Progenitor cell of endocrine pancreas (in vitro differentiated cells): Measurements from ENCODE around the gene C16orf74. TPM values are rescaled to one million over a fixed set of nuclear protein-coding genes. Genes with fewer than 3 reads are reported as not detected.

Experiments used
- DNase-seq: peaks from one replicate; pipeline ENCODE4 v3.0.0; 2021; ENCODE audit warnings: low spot score; ENCODE audit not compliant: unreplicated experiment
- H3K27ac Mint-ChIP-seq: 2 replicates; pipeline ENCODE4 v1.8.0; 2021; ENCODE audit warnings: mild to moderate bottlenecking, moderate library complexity, mixed read lengths
- H3K27me3 Mint-ChIP-seq: 2 replicates; pipeline ENCODE4 v1.8.0; 2021; ENCODE audit warnings: mixed read lengths
- H3K36me3 Mint-ChIP-seq: 2 replicates; pipeline ENCODE4 v1.8.0; 2022; ENCODE audit warnings: mixed read lengths; ENCODE audit not compliant: insufficient read depth
- H3K4me1 Mint-ChIP-seq: 2 replicates; pipeline ENCODE4 v1.8.0; 2021; ENCODE audit warnings: low read depth, mixed read lengths
- H3K4me3 Mint-ChIP-seq: 2 replicates; pipeline ENCODE4 v1.8.0; 2021; ENCODE audit warnings: low read depth, mild to moderate bottlenecking, moderate library complexity, mixed read lengths
- H3K9me3 Mint-ChIP-seq: 2 replicates; pipeline ENCODE4 v1.8.0; 2021; ENCODE audit warnings: low read depth, mixed read lengths
- CTCF ChIP-seq: fragments of 200-600 bp; sonication (generic); IDR thresholded peaks from one replicate; pipeline ENCODE4 v1.5.0; 2021; ENCODE audit warnings: antibody characterized with exemption, mild to moderate bottlenecking; ENCODE audit not compliant: unreplicated experiment
- total RNA-seq: library from RNA; stranded (reverse); gene quantifications from 2 replicates; pipeline ENCODE4 v1.2.1, GENCODE V29; 2021

Gene C16orf74
- total RNA-seq, 1 donor from 2014 or later: 0.65 TPM

DNA sequence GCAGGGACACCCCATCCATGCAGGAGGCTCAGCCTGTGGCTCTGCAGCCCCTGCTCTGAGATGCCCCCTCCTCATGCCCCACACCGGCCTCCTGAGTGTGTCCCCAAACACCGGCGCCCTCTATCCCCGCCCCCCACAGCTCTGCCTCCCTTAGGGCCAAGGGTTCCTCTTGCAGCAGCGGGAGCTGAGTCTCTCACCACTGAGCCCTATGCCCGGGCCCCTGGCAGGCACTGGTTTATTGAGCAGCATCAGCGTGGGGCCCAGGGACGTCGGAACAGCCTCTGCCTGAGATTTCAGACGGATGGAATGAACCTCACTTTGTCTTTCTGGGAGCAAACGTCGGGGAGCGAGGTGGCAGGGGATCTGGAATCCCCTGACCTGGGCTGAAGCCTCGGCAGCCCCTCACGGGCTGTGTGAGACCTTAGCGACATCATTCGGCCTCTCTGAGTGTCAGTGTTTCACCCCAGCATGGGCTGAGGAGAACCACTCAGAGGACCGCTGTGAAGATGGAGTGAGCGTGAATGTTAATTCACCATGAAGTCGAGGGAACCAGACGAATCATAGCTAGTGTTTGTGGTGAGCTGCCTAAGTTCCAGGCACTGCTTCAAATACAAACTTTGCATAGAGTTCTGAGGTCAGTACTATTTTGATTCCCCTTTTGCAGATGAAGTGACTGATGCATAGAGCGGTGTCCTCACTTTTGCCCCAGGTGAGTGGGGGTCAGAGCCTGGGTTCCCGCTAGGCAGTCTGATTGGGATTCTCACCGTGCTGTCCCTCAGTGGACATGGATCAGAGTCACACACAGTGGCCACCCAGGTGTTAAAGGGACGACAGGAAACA lies 5.3 kb upstream of the C16orf74 start:
- no peaks in the 10 kb centered on the region for H3K9me3 Mint-ChIP-seq
- no peak overlapping the region for H3K4me3 Mint-ChIP-seq
- DNase-seq: no peak
- H3K27ac Mint-ChIP-seq: no peak overlapping the region
- peaks cover 68% of the 10 kb centered on the region for H3K27me3 Mint-ChIP-seq
- TF ChIP-seq CTCF: no peak
- H3K4me1 Mint-ChIP-seq: peaks cover 3% of the 10 kb centered on the region
- H3K36me3 Mint-ChIP-seq: no peaks in the 10 kb centered on the region

- Mint-ChIP-seq H3K4me3 (no peak overlapping the region), H3K27me3 (peaks cover 65% of the 10 kb centered on the region), H3K36me3 (no peaks in the 10 kb centered on the region), H3K9me3 (no peaks in the 10 kb centered on the region), H3K27ac (no peak overlapping the region), H3K4me1 (peaks cover 6% of the 10 kb centered on the region)
- TF ChIP-seq CTCF: no peak
- no peak for DNase-seq
These were observed 3.5 kb upstream of the C16orf74 start for GRCh38 chr16:85754413-85754812.

- no peak for DNase-seq
- Mint-ChIP-seq H3K36me3 (no peaks in the 10 kb centered on the region), H3K27me3 (peaks cover 62% of the 10 kb centered on the region), H3K4me3 (no peak overlapping the region), H3K9me3 (no peaks in the 10 kb centered on the region), H3K4me1 (peaks cover 6% of the 10 kb centered on the region), H3K27ac (no peak overlapping the region)
- TF ChIP-seq CTCF: no peak
These were observed 3.1 kb upstream of the C16orf74 start for GRCh38 chr16:85753976-85754375.

DNA sequence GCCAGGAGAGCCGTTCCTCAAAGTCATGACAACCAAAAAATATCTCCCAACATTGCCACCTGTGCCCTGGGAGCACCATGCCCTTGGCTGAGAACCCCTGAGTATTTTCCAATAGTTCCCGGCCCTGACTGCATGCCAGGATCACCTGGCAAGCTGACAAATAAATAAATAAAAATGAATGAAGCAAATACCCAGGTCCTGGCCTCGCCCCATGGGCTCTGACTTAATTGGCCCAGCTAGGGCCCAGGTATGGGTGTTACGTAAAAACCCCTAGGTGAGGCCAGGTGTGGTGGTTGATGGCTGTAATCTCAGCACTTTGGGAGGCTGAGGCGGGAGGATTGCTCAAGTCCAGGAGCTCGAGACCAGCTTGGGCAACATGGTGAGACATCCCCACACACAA lies 2.7 kb upstream of the C16orf74 start:
- Mint-ChIP-seq H3K36me3 (no peaks in the 10 kb centered on the region), H3K27ac (peak overlapping the region; percentile 39), H3K27me3 (peaks cover 61% of the 10 kb centered on the region), H3K4me1 (peaks cover 6% of the 10 kb centered on the region), H3K9me3 (no peaks in the 10 kb centered on the region), H3K4me3 (no peak overlapping the region)
- TF ChIP-seq CTCF: no peak
- DNase-seq: no peak

GRCh38 chr16:85752511-85753420 lies 1.9 kb upstream of the C16orf74 start:
- H3K27me3 Mint-ChIP-seq: peaks cover 64% of the 10 kb centered on the region
- no peak overlapping the region for H3K4me3 Mint-ChIP-seq
- peaks cover 6% of the 10 kb centered on the region for H3K4me1 Mint-ChIP-seq
- no peak overlapping the region for H3K27ac Mint-ChIP-seq
- H3K9me3 Mint-ChIP-seq: no peaks in the 10 kb centered on the region
- no peak for TF ChIP-seq CTCF
- DNase-seq: no peak
- no peaks in the 10 kb centered on the region for H3K36me3 Mint-ChIP-seq
